HEK293 (cell line): ENCODE measurements around the gene PKP3.

Source experiments
- CTCF ChIA-PET: fragments of 350-600 bp; formaldehyde crosslinking; extraction: SDS; loops from one replicate; lab custom pipeline; 2021; ENCODE audit warnings: antibody characterized with exemption; lab: Yijun Ruan, JAX
- POLR2A ChIA-PET: fragments of 300-600 bp; formaldehyde crosslinking; extraction: SDS; loops from one replicate; lab custom pipeline; 2020; ENCODE audit warnings: antibody characterized with exemption, inconsistent platforms; lab: Yijun Ruan, JAX
- H3K27ac ChIP-seq: fragments of 200-500 bp; sonication (Bioruptor generic); 2 replicates; pipeline ENCODE4 v1.5.1; 2014; ENCODE audit warnings: low read depth, low read length, control low read depth, inconsistent platforms; ENCODE audit errors: extremely low read depth
- H3K36me3 ChIP-seq, 2 experiments: fragments of 200-500 bp in 1 of 2; sonication (Bioruptor generic) in 1 of 2; 1 replicate in 1 of 2; 2 replicates in 1 of 2; pipeline ENCODE4 v1.5.1; 2014 to 2017; ENCODE audit warnings: inconsistent platforms in 2 of 2, low read length in 2 of 2; ENCODE audit not compliant: control insufficient read depth in 2 of 2, insufficient read depth in 1 of 2
- H3K4me1 ChIP-seq: fragments of 200-500 bp; sonication (Bioruptor generic); 2 replicates; pipeline ENCODE4 v1.5.1; 2014; ENCODE audit warnings: mild to moderate bottlenecking, low read length, inconsistent platforms; ENCODE audit not compliant: control insufficient read depth, insufficient read depth
- H3K4me3 ChIP-seq: 2 replicates; pipeline ENCODE4 v1.5.1; 2011; ENCODE audit warnings: low read depth, mild to moderate bottlenecking, control low read depth, low read length, moderate library complexity
- H3K9me3 ChIP-seq: fragments of 200-500 bp; sonication (Bioruptor generic); 2 replicates; pipeline ENCODE4 v1.5.1; 2014; ENCODE audit warnings: low read depth, low read length, inconsistent platforms; ENCODE audit not compliant: control insufficient read depth, insufficient read depth
- GLIS1 ChIP-seq: fragments of 450-650 bp; formaldehyde crosslinking; IDR thresholded peaks from 2 replicates; pipeline ENCODE4 v1.5.1; 2016; ENCODE audit warnings: missing biosample characterization, missing genetic modification characterization
- GLIS2 ChIP-seq: fragments of 450-650 bp; formaldehyde crosslinking; IDR thresholded peaks from 2 replicates; pipeline ENCODE4 v1.5.1; 2016; ENCODE audit warnings: missing biosample characterization, missing genetic modification characterization
- SCRT1 ChIP-seq: fragments of 450-650 bp; formaldehyde crosslinking; IDR thresholded peaks from 2 replicates; pipeline ENCODE4 v1.5.1; 2016; ENCODE audit warnings: missing biosample characterization, missing genetic modification characterization, borderline replicate concordance
- SP2 ChIP-seq: fragments of 450-650 bp; formaldehyde crosslinking; IDR thresholded peaks from 2 replicates; pipeline ENCODE4 v1.5.1; 2016; ENCODE audit warnings: missing biosample characterization, missing genetic modification characterization
- ZBTB7A ChIP-seq: fragments of 450-650 bp; formaldehyde crosslinking; IDR thresholded peaks from 2 replicates; pipeline ENCODE4 v1.5.1; 2016; ENCODE audit warnings: low read depth, missing biosample characterization, missing genetic modification characterization
- ZNF138 ChIP-seq: fragments of 450-650 bp; formaldehyde crosslinking; IDR thresholded peaks from 2 replicates; pipeline ENCODE4 v1.5.1; 2016; ENCODE audit warnings: missing biosample characterization, missing genetic modification characterization, borderline replicate concordance
- ZNF292 ChIP-seq: fragments of 450-650 bp; formaldehyde crosslinking; IDR thresholded peaks from 2 replicates; pipeline ENCODE4 v1.5.1; 2016; ENCODE audit warnings: low read depth, missing biosample characterization, missing genetic modification characterization, borderline replicate concordance
- ZNF366 ChIP-seq: fragments of 450-650 bp; formaldehyde crosslinking; conservative IDR thresholded peaks from 2 replicates; pipeline ENCODE4 v1.5.1; 2016; ENCODE audit warnings: missing biosample characterization, missing genetic modification characterization
- ZNF510 ChIP-seq: fragments of 450-650 bp; formaldehyde crosslinking; IDR thresholded peaks from 2 replicates; pipeline ENCODE4 v1.5.1; 2018; ENCODE audit warnings: mild to moderate bottlenecking, missing genetic modification characterization, missing biosample characterization; ENCODE audit not compliant: insufficient replicate concordance
- ZNF521 ChIP-seq: fragments of 450-650 bp; formaldehyde crosslinking; IDR thresholded peaks from 2 replicates; pipeline ENCODE4 v1.5.1; 2017; ENCODE audit warnings: missing biosample characterization, mild to moderate bottlenecking, missing genetic modification characterization
- ZNF549 ChIP-seq: fragments of 450-650 bp; IDR thresholded peaks from 2 replicates; pipeline ENCODE4 v1.5.1; 2018; ENCODE audit warnings: missing biosample characterization, missing genetic modification characterization, mild to moderate bottlenecking, inconsistent platforms, moderate library complexity
- ZNF626 ChIP-seq: fragments of 450-650 bp; sonication (Bioruptor Pico); formaldehyde crosslinking; IDR thresholded peaks from 2 replicates; pipeline ENCODE4 v1.5.1; 2018; ENCODE audit warnings: missing biosample characterization, missing genetic modification characterization, inconsistent platforms
- ZNF658 ChIP-seq: fragments of 450-650 bp; formaldehyde crosslinking; IDR thresholded peaks from 2 replicates; pipeline ENCODE4; 2016; ENCODE audit warnings: missing biosample characterization, missing genetic modification characterization
- ZSCAN16 ChIP-seq: fragments of 450-650 bp; formaldehyde crosslinking; IDR thresholded peaks from 2 replicates; pipeline ENCODE4 v1.5.1; 2016; ENCODE audit warnings: missing biosample characterization, missing genetic modification characterization

The PKP3 gene

DNA sequence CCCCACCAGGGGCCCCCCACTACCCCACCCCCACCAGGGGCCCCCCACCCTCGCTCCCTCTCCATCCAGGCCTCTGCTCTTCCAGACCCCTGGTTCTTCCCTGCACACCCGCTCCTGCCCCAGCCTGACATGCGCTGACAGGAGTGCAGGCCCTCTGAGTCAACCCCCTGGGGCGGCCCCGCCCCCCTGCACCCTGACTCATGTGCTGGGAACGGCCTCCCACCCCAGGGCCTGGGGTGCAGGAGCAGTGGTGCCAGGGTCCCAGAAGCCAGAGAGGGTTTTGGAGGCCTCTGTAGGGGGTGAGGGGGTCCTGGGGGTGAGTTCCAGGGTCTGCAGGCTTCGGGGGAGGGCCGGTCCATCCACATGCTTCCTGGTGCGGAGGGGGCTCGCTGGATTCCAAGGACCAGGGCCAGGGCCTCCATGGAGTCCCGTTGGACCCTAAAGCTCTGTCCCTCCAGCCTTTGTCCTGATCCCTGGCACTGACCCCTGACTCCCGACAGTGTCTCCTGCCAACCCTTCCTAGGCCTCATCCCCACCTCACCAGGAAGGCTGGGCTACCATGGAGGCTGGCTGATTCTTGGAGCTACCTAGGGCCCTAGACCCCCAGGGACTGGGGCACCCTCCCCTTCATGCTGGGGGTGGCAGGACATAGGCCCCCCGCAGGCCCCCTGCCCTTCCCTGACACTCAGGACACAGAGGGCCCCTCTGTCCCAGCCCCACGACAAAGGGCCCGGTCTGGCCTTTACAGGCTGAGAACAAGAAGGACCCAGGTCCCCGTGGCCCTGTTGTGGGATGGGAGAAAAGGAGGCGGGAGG, 583 bp upstream of the PKP3 start:
- peaks cover 0 to 23% of the 10 kb centered on the region in 2 experiments; a peak in 1 of 3 replicates for H3K36me3 ChIP-seq
- no peak overlapping the region for H3K27ac ChIP-seq
- H3K4me1 ChIP-seq = no peaks in the 10 kb centered on the region; the same call in 1 of the 2 replicates
- CTCF ChIA-PET = interaction anchor here (0.5 to 0.7 kb wide), 2 partner anchors 14 to 189 kb away, joined by 3 read pairs; no protein-coding TSS in a partner anchor
- no peak overlapping the region for H3K4me3 ChIP-seq
- no peaks in the 10 kb centered on the region for H3K9me3 ChIP-seq
- POLR2A ChIA-PET = interaction anchor here (0.6 to 1.0 kb wide), 2 partner anchors 23 to 362 kb away, joined by 3 to 4 read pairs; no protein-coding TSS in a partner anchor
- TF ChIP-seq ZNF626 (tag by site-specific recombination) (no peak), GLIS2 (tag by site-specific recombination) (0 out of 2 replicates have a peak, but pooled peaks have one; percentile 19), GLIS1 (tag by site-specific recombination) (peak; percentile 6; the same call in 1 of the 2 replicates)

DNA sequence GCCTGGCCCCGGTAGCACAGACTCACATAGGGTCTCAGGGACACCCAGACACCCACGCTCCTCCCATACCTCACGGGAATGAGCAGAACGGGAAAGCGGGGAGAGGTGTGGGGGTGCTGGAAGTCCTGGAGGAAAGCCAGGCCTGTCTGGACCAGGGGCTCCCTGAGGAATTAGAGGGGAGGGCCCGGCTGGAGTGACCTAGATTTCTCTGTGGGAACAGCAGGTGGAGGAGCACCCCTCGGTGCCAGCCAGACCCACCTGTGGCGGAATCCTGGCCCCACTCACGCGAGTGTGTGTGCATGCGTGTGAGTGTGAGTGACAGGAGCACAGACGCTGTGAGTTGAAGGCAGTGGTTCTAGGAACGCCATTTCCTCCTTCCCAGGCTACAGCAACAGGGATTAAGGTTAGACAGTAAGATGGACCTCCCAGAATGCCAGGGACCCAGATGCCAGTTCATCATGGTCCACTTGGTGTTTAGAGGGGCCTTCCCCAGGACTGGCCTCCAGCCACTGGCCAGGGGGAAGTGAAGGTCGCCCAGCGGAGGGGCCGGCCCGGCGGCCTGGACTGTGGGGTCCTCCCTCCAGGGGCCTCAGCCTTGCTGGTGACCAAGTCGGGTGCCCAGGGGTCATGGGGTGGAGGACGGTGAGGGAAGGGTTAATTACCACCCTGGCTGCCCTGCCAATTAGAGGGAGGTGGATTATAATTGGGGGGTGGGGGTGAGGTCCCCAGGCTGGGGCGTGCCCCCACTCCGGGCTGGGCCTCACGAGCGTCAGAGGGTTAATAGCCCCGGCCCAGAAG, 1.0 kb downstream of the PKP3 start:
- ChIA-PET CTCF (no interaction called here), POLR2A (no interaction called here)
- H3K36me3 ChIP-seq = peaks cover 0 to 34% of the 10 kb centered on the region in 2 experiments; a peak in 1 of 3 replicates
- H3K27ac ChIP-seq = peak overlapping the region; percentile 73; the same call in 1 of the 2 replicates
- H3K4me1 ChIP-seq = no peaks in the 10 kb centered on the region; the same call in 1 of the 2 replicates
- H3K4me3 ChIP-seq = peak overlapping the region; percentile 33
- no peaks in the 10 kb centered on the region for H3K9me3 ChIP-seq
- TF ChIP-seq ZNF138 (tag by site-specific recombination) (no peak), GLIS2 (tag by site-specific recombination) (peak; percentile 35; the same call in 1 of the 2 replicates)

DNA sequence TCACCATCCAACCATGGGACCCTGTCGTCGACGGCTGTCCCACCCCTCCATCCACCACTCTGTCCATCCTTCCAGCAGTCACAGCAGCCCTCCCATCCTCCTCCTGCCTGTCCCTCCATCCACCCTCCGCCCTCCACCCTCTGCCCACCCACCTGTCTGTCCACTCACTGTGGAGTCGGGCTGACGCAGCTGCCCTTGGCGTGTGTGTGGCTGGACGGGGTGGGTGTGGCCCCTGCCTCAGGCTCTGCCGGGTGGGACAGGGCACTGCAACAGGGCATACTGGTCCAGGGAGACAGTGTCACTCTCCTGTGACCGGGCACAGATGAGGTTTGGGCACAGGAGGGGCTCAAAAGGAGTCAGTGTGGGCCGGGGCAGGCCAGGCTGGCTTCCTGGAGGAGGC, 1.9 kb downstream of the PKP3 start:
- CTCF ChIA-PET = interaction anchor here (0.7 to 1.4 kb wide), 3 partner anchors 49 to 72 kb away, joined by 3 to 12 read pairs (median 4); no protein-coding TSS in a partner anchor
- no peaks in the 10 kb centered on the region for H3K9me3 ChIP-seq
- TF ChIP-seq ZNF366 (tag by site-specific recombination) (peak; percentile 72), ZNF521 (tag by site-specific recombination) (no peak), ZNF292 (no peak), ZNF549 (no peak), ZNF510 (no peak), SP2 (tag by site-specific recombination) (peak; percentile 20; the same call in 1 of the 2 replicates), SCRT1 (tag by site-specific recombination) (no peak), ZNF658 (tag by site-specific recombination) (no peak), ZBTB7A (tag by site-specific recombination) (no peak)
- no peak overlapping the region for H3K27ac ChIP-seq
- peaks cover 0 to 36% of the 10 kb centered on the region in 2 experiments; a peak in 1 of 3 replicates for H3K36me3 ChIP-seq
- H3K4me1 ChIP-seq = no peaks in the 10 kb centered on the region; the same call in 1 of the 2 replicates
- no peak overlapping the region for H3K4me3 ChIP-seq
- POLR2A ChIA-PET = interaction anchor here (2.0 kb wide), 1 partner anchor 11 kb away, joined by 9 read pairs; no protein-coding TSS in a partner anchor

DNA sequence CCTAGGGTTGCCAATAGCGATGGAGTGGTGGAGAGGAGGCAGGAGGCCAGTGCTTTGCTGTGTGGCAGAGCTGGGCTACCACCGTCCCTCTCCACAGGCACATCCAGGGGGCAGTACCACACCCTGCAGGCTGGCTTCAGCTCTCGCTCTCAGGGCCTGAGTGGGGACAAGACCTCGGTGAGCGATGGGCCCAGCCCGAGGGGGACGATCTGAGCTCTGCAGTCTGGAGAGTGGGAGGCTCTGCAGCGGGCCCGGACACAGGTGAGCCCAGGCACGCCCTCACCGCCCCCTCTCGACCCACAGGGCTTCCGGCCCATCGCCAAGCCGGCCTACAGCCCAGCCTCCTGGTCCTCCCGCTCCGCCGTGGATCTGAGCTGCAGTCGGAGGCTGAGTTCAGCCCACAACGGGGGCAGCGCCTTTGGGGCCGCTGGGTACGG, 2.5 kb downstream of the PKP3 start:
- peak overlapping the region; percentile 13 for H3K4me3 ChIP-seq
- H3K27ac ChIP-seq = no peak overlapping the region
- peaks cover 0 to 36% of the 10 kb centered on the region in 2 experiments; a peak in 1 of 3 replicates for H3K36me3 ChIP-seq
- POLR2A ChIA-PET = interaction anchor here (2.0 kb wide), 1 partner anchor 10 kb away, joined by 9 read pairs; no protein-coding TSS in a partner anchor
- no peak for TF ChIP-seq ZSCAN16 (tag by site-specific recombination)
- peak; percentile 37; the same call in 1 of the 2 replicates for TF ChIP-seq GLIS2 (tag by site-specific recombination)
- TF ChIP-seq, all 188 proteins: peak for 1
- CTCF ChIA-PET = interaction anchor here (0.6 to 1.4 kb wide), 7 partner anchors 11 to 167 kb away, joined by 3 to 12 read pairs (median 3); no protein-coding TSS in a partner anchor
- H3K4me1 ChIP-seq = no peaks in the 10 kb centered on the region; the same call in 1 of the 2 replicates
- H3K9me3 ChIP-seq = no peaks in the 10 kb centered on the region
